GM18868 (cell line): ENCODE measurements around the gene WSB1.
"Not testable (repeated sequence)": the region's sequence is repeated elsewhere in the genome, so short reads cannot be mapped to it uniquely, and the experiment has no call there.

Experiments
- ATAC-seq: cut with Tn5 transposase; IDR thresholded peaks from one replicate; pipeline ENCODE4 v1.9.1; 2021; ENCODE audit warnings: mild to moderate bottlenecking, moderate library complexity; ENCODE audit not compliant: unreplicated experiment

The WSB1 gene

DNA sequence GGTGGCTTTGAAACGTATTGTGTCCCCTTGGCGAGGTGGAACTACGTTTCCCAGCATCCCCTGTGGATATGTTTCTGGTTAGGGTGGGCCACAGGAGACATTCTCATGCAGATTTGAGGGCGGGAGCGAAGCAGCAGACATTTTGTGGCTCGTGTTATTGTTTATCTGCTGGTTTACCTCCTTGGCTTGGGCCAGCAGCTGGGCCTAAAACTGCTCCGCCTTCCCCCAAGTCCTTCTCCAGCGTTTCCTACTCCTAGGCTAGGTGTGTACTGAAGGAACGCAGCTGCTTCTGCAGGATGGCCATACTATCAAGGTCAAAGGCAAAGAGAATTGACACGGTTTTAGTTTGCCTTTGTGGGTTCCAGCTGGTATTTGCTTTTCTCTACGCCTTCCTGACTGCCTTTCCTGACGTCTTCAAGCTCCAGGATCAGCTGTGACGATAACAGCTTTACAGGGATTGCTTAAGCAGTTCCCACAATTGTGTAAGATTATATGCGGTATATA lies 17.2 kb upstream of the WSB1 start:
- ATAC-seq: no peak

DNA sequence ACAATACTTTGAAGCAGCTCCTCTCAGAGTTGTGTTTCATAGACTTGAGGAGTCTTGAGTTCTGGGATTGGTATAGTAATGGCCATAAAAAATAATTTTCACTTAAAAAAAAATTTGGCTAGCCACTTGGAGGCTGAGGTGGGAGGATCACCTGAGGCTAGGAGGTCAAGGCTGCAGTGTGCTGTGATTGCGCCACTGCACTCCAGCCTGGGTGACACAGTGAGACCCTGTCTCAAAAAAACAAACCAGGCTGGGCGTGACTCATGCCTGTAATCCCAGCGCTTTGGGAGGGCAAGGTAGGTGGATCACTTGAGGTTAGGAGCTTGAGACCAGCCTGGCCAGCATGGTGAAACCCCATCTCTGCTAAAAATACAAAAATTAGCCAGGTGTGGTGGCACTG lies 14.8 kb upstream of the WSB1 start:
- ATAC-seq: not testable (repeated sequence)

DNA sequence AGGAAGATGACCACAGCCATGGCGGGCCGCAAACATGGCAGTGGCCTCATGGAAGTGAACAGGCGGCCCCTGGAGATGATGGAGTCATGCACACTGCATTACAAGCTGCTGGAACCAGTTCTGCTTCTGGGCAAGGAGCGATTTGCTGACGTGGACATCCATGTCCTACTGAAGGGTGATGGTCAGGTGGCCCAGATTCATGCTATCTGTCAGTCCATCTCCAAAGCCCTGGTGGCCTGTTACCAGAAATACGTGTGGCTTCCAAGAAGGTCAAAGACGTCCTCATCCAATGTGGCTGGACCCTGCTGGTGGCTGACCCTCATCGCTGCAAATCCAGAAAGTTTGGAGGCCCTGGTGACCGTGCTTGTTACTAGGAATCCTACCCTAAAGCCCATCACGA lies 13.4 kb upstream of the WSB1 start:
- ATAC-seq: no peak

DNA sequence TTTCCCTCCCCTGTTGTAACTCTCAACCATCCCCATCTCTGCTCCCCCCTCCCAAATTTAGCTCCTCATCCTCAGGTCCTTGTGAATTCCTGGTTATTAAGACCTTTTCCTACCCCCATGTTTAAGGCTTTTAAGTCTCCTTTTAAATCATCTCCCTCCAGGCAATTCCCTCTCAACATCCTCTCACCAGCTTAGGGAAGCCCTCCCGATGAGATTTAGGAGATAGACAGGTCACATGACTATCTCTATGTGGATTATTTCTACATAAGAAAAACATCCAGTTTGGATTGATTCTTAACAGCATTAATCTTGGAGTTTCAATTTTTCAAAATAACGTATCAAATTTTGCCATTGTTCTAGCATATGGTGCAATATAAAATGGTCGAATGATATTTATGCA lies 12.5 kb upstream of the WSB1 start:
- no peak for ATAC-seq

DNA sequence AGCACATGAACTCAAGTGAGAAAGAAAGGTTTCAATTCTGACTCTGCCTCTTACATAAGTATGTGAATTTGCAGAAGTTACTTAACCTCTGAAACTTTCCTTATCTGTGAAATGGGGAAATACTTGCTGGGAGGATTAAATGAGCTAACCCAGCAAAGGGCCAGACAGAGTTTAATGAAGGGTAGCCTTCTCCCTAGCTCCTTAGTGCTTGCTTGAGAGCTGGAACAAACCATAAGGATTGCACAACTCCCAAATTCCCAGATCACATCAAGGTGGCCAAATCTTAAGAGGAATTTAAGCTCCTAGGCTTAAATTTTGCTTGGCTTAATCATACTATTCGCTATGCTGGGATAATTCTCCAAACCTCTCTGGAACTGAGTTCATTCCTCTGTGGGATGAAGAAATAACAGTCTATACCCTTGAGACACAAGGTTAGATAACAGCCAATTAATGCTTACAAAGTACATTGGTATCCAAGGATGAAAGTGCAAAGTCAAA lies 11.8 kb upstream of the WSB1 start:
- ATAC-seq: peak; percentile 93

DNA sequence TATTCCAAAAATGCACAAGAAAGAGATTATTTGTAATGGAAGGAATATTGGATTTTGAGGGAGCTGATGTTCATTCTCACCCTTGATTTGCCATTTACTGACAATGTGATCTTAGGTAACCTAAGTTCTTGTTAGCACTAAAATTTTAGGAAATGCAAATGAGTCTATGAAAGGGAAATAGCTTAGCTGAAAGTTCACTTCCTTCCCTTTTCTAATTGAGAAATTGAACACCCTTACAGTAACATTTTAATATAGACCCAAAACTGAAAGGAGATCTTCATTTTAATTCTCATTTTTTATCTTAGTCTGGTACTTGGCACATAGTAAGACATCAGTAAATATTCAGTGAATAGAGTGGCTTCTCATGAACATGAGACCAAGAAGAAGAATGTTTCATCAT lies 10.9 kb upstream of the WSB1 start:
- ATAC-seq: no peak

DNA sequence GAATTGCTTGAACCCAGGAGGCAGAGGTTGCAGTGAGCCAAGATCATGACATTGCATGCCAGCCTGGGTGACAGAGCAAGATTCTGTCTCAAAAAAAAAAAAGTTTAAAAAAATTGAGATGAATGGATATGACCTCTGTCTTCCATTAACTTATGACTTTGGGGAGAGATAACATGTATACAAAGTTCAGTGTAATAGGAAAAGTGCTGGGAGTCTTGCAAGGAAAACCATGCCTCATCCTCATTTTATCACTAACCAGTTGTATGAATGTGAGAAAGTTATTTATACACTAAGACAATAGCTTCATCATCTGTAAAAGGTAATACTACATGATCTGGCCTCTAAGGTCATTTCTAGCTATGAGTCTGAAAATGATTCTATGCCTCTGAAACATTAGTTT lies 10.2 kb upstream of the WSB1 start:
- ATAC-seq: no peak

DNA sequence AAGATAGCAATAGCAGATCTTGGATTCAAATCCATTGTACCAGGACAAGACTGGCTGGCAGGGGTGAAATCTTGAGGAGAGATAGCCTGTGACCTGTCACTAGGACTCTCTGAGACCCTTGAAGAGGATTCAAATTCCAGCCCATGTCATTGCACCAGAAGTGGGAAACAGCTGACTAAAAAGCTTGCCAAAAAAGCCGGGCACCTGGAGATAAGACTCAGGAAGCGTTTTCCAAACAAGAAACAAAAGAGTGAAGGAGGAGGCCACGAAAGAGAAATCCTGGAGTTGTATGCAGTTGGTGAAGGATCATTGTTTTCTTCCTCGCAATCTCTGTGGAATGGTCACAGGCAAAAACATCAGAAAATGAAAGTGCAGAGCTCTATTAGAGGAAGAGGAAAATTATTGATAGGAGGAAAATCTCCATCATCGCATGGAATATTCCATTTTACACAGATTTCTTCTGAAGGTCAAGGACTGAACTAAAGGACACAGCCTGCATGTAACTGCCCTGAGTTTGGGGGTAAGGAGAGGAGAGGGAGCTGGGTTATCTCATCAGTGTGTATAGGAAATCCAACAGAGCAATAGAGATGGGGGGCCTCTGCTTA lies 9.0 kb upstream of the WSB1 start:
- no peak for ATAC-seq

DNA sequence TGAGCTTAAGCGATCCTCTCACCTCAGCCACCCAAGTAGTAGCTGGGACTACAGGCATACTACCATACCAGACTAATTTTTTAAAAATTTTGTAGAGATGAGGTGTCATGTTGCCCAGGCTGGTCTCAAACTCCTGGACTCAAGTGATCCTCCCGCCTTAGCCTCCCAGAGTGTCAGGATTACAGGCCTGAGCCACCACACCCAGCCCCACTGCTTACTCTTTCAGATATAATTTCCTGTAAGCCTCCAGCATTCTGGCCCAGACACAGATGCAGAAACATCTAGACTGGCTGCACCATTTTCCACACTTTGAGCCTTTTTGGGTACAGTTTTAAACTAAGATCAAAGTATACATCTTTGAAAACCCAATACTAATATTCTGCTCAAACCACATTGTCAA lies 8.4 kb upstream of the WSB1 start:
- no peak for ATAC-seq

DNA sequence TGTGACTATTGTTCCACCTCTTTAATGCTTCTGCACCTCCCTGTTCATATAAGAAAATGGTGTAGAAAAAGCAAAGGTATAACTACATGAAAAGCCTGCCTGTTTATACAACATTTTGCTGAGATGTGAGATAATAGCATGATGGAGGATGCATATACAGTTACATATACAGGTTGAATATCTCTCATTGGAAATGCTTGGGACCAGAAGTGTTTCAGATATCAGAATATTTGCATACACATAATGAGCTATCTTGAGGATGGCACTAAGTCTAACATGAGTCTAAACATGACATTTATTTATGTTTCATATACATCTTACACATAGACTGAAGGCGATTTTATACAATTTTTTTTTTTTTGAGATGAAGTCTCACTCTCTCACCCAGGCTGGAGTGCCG lies 5.7 kb upstream of the WSB1 start:
- ATAC-seq: no peak

DNA sequence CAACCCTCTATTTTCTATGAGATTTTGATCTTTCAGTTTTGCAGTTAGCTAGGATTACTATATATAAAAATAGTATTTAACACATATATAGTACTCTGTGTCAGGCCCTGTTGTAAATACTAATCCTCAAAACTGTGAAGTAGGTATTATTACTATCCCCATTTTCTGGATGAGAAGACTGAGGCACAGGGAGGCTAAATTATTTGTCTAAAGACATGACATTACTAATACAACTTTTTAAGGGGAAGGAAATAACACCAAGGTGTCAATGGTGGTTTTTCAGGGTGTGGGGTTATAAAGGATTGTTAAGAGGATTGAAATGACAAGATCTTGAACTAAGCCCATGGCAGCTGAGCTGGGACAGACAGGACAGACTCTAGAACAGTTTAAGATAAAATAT lies 4.1 kb upstream of the WSB1 start:
- no peak for ATAC-seq

DNA sequence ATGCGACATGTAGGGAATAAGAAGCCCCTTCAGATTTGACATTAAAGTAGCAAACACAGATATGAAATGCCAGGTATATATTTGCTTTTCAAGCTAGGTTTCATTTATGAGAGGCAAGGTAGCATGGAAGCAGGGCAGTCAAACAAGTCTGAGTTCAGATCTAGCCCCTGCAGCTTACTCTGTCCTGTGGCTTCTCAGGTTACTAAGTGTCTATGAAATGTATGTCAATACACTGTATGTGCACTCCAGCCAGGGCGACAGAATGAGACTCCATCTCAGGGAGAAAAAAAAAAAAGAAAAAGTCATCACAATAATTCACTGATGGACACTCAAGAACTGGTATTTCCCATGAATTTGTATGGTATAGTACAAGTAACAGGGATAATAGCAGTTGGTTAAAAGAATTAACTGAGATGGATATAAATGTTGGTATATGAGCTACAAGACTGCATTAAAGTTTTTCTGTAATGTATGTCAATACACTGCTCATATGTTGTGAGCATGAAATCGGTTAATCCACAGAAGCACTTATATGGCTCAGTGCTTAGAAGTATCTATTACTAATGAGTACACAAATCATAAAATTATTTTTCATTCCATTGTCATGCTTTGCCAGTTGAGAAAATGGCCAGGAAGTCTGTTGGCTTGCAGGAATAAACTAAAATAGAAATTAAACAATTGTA lies 2.9 kb upstream of the WSB1 start:
- ATAC-seq: no peak

DNA sequence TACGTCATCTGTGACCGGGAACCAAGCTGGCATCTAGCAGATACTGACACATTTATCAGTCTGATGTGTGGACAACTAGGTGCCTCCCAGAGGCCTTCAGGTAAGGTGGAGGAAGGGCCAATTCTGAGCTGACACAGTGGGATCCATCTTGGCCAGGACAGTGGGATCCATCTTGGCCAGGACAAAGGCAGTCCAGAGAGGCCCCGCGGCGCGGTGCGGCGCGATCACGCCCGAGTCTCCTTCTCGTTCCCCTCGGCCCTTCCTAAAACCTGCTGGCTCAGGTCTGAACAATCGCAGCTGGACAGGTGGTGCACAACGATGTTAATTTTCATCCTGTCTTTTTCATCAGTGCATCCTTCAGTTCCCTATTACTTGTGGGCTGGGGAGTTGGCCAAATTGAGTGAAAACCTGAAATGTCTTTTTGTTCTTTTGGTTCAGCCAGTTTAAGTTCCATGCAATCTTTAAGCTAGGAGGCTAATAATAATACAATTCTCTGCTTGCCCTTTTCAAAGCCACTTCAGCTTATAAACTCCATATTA lies 486 bp upstream of the WSB1 start:
- ATAC-seq: no peak

DNA sequence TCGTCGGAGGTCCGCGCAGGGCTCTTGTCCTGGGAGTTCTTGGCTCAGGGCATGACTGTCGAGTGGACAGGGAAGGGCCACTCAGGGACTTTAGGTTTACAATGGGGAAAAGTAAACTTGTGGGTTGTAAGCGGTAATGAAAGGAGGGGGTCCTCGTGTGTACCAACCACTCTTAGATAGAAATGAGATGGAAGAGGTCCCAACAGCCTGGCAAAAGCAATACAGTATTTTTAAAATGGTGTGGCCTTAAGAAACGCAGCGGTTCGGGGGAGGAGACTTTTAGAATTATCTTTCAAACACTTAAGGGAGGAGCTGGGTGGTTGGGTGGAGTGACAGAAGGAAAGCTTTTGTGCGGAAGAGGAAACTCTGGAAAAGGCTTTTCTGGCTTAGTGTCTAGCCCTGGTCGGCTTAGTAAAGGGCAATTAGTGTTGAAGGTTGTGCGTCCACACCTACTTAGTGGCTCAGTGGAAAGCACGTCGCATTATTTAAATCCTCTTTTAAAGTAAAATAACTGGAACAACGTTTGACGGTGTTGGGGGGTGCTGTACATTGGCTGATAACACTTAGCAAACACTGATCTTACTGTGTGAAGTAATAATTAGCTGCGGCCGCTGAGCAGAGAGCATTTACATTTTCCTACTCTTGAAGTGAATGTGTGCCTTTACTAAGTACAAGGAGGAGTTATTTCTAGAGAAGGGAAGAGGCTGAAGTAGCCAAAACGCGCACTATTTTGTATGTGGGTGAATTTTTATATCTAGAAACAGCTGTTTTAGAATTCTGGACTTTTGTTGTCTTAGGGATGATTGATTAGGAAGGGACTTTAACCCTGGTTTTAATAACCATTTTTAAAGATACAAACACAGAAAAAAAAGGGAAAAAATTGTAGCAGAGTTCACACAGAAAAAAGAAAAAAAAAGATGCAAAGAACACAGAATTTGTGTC lies 1.0 kb downstream of the WSB1 start:
- peak; percentile 38 for ATAC-seq

DNA sequence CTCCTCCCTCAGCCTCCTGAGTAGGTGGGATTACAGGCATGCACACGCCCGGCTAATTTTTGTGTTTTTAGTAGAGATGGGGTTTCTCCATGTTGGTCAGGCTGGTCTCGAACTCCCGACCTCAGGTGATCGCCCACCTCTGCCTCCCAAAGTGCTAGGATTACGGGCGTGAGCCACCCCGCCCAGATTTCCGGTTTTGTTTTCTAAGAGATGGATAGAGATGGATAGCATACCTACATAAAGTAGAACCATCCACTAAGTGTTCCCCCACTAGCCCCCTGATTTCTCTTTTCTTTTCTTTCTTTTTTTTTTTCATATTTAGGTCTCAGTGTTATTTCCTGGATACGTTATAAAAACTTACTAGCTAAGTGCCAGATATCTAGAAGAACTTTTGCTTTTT lies 2.0 kb downstream of the WSB1 start:
- ATAC-seq: no peak

DNA sequence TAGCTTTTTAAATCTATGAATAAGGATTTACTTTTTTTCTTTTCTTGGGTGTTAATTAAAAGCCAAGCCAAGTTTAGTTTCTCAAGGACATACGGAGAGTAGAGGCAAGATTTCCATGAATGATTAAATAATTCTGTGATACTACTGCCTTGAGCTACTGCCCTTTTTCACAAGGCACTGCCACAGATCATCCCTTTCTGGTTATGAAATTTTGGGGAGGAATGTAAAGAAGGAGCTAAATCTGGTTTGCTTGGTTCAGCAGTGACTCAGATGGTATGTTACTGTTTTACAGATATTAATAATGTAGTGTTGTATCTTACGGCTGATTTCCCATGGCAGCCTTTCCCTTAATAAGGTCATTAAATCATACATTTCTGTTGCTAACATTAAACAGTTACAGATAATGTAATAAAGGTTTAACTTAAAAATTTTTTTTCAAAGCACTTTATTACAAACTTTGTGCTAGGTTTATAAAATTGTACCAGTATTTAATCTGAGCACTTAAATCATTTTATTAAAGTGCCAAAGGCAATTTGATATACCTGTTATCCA lies 2.6 kb downstream of the WSB1 start:
- no peak for ATAC-seq

DNA sequence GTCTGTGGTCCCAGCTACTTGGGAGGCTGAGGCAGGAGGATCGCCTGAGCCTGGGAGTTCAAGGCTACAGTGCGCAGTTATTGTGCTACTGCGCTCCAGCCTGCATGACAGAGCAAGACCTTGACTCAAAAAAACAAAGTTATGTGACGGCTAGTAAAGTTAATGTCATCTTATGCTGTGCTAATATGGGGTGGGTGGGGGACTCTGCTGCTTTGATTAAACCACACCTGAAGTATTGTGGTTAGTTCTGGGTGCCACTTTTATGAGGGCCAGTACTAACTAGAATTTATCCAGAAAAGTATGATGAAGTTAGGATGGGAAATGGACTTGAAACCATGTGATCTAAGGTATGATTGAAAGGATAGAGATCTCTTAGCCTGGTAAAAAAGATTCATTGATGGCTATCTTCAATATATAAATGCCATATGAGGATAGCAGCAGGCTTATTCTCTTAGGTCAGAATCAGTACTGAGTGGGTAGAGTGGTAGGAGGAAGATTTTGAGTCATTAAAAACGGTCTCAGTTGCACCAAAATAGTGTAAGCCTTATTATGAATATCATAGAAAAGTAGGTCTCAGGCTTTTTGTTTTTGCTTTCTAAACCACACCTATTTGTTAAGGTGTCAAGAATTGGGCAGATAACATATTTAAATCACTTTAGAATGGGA lies 5.6 kb downstream of the WSB1 start:
- ATAC-seq: peak; percentile 36

DNA sequence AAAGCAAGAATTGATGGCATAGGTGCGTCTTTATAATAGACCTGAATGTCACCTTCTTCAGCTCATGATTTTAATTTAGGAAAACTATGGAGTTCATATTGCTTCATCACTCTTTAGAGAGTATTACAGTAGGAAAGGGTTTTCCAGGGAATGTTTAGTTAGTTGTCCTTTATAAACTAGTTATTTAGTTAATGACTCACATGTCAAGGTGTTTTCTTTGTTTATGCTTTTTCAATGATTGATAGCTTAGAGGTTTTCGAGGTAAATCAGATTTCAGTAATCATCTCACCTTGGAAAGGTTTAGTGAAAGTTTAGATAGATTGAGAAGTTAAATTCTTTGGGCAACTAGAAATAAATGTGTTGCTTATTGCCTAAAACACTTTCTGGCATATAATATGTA lies 9.8 kb downstream of the WSB1 start:
- ATAC-seq: no peak

DNA sequence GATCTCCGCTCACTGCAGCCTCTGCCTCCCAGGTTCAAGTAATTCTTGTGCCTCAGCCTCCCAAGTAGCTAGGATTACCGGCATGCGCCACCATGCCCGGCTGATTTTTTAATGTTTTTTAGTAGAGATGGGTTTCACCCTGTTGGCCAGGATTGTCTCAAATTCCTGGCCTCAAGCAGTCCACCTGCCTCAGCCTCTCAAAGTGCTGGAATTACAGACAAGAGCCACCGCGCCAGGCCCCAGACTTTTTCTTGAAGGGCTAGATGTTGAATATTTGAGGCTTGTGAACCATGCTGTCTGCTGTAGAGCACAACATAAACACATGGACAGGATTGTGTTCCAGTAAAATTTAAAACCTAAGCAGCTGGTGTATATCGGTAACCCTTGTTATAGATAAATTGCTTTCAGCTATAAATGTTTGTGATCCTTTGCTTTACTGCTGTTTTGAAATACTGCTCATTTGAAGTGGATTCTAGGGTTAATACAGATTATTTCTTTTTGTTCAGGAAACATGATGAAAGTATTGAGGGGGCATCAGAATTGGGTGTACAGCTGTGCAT lies 12.4 kb downstream of the WSB1 start:
- ATAC-seq: no peak

DNA sequence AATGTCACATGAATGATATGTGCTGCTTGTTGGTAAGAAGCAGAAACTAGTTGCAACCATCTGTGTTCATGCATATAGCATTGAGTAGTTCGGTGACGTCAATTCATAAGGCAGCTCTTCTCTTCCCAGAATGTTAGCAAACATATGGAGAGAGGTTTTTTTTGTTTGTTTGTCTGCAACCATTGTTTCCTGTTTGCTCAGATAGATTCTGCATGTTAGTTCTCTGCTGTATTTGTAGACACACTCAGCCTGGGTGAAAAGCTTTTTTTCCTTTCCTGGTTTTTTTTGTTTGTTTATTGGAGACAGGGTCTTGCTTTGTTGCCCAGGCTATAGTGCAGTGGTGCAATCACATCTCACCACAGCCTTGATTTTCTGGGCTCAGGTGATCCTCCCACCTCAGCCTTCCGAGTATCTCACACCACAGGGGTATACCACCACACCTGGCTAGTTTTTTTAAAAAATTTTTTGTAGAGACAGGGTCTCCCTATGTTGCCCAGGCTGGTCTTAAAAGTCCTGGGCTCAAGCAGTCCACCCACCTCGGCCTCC lies 16.7 kb downstream of the WSB1 start:
- ATAC-seq: no peak
